Measurements from ENCODE around the gene CCDC47. TPM values are rescaled to one million over a fixed set of nuclear protein-coding genes. Genes with fewer than 3 reads are reported as not detected.

The CCDC47 gene
- total RNA-seq, 1 donor from 2014 or later = 76.2 TPM

DNA sequence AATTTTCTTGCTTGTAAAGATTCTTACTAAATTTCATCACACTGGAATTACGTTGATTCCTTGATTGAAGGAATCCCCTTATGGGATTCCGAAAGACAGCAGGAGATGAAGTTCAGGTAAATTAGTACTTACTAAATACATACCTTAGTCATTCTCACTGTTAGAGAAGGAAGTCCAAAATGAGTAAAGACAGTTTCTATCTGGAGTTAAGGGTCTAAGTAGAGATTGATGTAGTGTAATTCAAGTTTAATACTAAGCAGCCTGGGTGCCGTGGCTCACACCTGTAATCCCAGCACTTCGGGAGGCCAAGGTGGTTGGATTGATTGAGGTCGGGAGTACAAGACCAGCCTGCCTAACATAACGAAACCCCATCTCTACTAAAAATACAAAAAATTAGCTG, 10.1 kb upstream of the CCDC47 start:
- no peaks in the 10 kb centered on the region for H3K9me3 ChIP-seq
- no peaks in the 10 kb centered on the region for H3K27me3 ChIP-seq
- H3K27ac ChIP-seq = no peak overlapping the region
- intact Hi-C loops (cut with DNase I) = no loop called here
- H3K4me1 ChIP-seq = no peaks in the 10 kb centered on the region
- H3K4me3 ChIP-seq = no peak overlapping the region
- TF ChIP-seq, protein P1, sequence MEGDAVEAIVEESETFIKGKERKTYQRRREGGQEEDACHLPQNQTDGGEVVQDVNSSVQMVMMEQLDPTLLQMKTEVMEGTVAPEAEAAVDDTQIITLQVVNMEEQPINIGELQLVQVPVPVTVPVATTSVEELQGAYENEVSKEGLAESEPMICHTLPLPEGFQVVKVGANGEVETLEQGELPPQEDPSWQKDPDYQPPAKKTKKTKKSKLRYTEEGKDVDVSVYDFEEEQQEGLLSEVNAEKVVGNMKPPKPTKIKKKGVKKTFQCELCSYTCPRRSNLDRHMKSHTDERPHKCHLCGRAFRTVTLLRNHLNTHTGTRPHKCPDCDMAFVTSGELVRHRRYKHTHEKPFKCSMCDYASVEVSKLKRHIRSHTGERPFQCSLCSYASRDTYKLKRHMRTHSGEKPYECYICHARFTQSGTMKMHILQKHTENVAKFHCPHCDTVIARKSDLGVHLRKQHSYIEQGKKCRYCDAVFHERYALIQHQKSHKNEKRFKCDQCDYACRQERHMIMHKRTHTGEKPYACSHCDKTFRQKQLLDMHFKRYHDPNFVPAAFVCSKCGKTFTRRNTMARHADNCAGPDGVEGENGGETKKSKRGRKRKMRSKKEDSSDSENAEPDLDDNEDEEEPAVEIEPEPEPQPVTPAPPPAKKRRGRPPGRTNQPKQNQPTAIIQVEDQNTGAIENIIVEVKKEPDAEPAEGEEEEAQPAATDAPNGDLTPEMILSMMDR (IDR thresholded peaks at IDR 0.05) = no peak
- DNase-seq (ENCODE audit: low spot score in 2 of 2) = no peak
- H3K36me3 ChIP-seq = peaks cover 21 to 22% of the 10 kb centered on the region in 2 donors

DNA sequence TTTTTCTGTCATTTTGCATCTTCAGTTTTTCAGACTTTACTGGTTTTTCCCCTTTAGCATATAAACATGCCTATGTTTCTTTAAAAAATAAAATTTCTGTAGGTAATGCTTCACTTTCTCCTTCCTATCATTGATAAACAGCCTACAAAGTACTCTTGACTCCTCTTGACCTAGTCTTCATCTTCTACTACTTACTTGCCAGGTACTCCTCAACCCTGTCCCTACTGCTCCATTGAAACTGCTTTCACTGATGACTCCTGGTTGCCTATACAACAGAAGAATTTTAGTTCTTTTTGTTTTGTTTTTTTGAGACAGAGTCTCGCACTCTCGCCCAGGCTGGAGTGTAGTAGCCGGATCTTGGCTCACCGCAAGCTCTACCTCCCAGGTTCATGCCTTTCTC, 7.5 kb upstream of the CCDC47 start:
- H3K27ac ChIP-seq = no peak overlapping the region
- TF ChIP-seq, protein P1 (IDR thresholded peaks at IDR 0.05) = no peak

DNA sequence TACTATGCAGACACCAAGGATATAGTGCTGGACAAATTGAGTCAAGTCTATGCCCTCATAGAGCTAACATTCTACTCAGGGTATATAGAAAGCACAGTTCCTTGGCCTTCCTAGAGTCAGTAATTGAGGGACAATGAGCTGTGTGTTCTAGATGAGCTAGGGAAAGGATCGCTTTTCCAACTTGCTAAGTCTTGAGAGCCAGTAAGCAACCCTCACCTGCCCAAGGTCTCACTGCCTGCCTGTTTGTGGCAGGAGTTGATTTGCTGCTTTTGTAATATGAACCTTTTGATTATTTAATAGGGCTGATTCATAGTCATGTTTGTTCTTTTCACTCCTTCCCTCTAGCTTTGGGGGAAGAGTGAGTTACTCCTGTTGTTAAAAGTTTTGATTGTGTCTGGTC, 7.1 kb upstream of the CCDC47 start:
- no peaks in the 10 kb centered on the region for H3K27me3 ChIP-seq
- DNase-seq (ENCODE audit: low spot score in 2 of 2) = no peak
- intact Hi-C loops (cut with DNase I) = no loop called here
- H3K9me3 ChIP-seq = no peaks in the 10 kb centered on the region
- TF ChIP-seq, protein P1 (IDR thresholded peaks at IDR 0.05) = no peak
- H3K27ac ChIP-seq = no peak overlapping the region
- H3K4me3 ChIP-seq = no peak overlapping the region
- peaks cover 4 to 6% of the 10 kb centered on the region in 2 donors for H3K4me1 ChIP-seq
- peaks cover 10 to 15% of the 10 kb centered on the region in 2 donors for H3K36me3 ChIP-seq

More for the DNA sequence above, 7.5 kb upstream of the CCDC47 start:
- Histone ChIP-seq H3K4me1 (peaks cover 2 to 3% of the 10 kb centered on the region in 2 donors), H3K27me3 (no peaks in the 10 kb centered on the region), H3K9me3 (no peaks in the 10 kb centered on the region), H3K36me3 (peaks cover 10 to 15% of the 10 kb centered on the region in 2 donors), H3K4me3 (no peak overlapping the region)
- intact Hi-C loops (cut with DNase I) = no loop called here
- no peak for DNase-seq (ENCODE audit: low spot score in 2 of 2)

DNA sequence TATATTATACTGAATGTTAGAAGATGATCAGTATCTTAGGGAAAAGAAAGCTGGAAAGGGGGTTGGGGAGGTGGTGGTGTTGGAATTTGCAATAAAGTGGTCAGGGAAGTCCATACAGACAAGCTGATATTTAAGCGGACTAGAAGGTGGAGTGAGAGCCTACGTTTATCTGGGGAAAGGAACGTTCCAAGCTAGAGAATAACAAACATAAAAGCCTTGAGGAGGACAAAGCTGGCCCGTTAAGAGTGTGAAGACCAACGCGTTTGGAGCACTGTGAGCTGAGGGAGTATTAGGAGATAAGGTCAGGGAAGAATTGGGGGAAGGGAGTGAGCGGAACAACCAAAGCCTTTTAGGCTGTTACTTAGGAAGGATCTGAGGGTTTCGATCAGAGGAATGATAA, 2.0 kb upstream of the CCDC47 start:
- no peak for DNase-seq (ENCODE audit: low spot score in 2 of 2)
- H3K27ac ChIP-seq = no peak overlapping the region
- H3K27me3 ChIP-seq = no peaks in the 10 kb centered on the region
- peaks cover 4 to 25% of the 10 kb centered on the region in 2 donors for H3K4me1 ChIP-seq
- no peaks in the 10 kb centered on the region for H3K9me3 ChIP-seq
- H3K4me3 ChIP-seq = peak overlapping the region; percentile 89 to 97
- intact Hi-C loops (cut with DNase I) = no loop called here
- H3K36me3 ChIP-seq = peaks cover 7 to 11% of the 10 kb centered on the region in 2 donors
- TF ChIP-seq, protein P1 (IDR thresholded peaks at IDR 0.05) = no peak

DNA sequence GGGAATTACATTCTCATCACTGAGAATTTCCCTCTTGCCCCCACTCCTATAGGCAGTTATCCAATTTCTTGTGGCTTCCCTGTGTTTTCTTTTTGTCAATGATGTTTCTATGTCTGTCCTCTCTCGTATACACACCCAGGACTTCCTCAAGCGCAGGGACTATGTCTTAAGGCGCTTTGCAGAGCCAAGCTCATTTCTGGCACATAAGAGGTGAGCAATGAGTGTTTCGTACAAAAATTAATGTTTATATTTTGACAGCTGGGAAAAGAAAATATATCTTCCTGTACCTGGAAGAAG, 1.5 kb upstream of the CCDC47 start:
- peak overlapping the region; percentile 89 to 97 for H3K4me3 ChIP-seq
- intact Hi-C loops (cut with DNase I) = no loop called here
- H3K4me1 ChIP-seq = peaks cover 4 to 25% of the 10 kb centered on the region in 2 donors
- H3K27ac ChIP-seq = peak overlapping the region; percentile 97 to 98
- TF ChIP-seq, protein P1 (IDR thresholded peaks at IDR 0.05) = no peak
- peaks cover 6 to 11% of the 10 kb centered on the region in 2 donors for H3K36me3 ChIP-seq
- no peak for DNase-seq (ENCODE audit: low spot score in 2 of 2)
- no peaks in the 10 kb centered on the region for H3K27me3 ChIP-seq
- H3K9me3 ChIP-seq = no peaks in the 10 kb centered on the region

Data from ascending aorta (tissue), 2 donors.